Naive thymus-derived CD8-positive, alpha-beta T cell (primary cell): ENCODE results near the gene MAP3K4. TPM values are rescaled to one million over a fixed set of nuclear protein-coding genes. Genes with fewer than 3 reads are reported as not detected.
"Not testable (repeated sequence)": the region's sequence is repeated elsewhere in the genome, so short reads cannot be mapped to it uniquely, and the experiment has no call there.

Source experiments
- ATAC-seq, 2 donors: fragments of 150-1000 bp; cut with Tn5 transposase in 1 of 2; sonication (Bioruptor Pico), chemical (Tn5 transposase) in 1 of 2; 1 replicate in 1 of 2; 2 replicates in 1 of 2; pipeline ENCODE4 v1.10.0; 2021; ENCODE audit warnings: mild to moderate bottlenecking in 2 of 2, moderate library complexity in 2 of 2
- POLR2A ChIA-PET: fragments of 350-600 bp; sonication (Branson Sonifier 250); formaldehyde crosslinking; loops from one replicate; lab custom pipeline; 2021; ENCODE audit warnings: antibody characterized with exemption; lab: Charles Lee
- DNase-seq, 10 donors: peaks; one replicate each; pipeline versions ENCODE4 v3.0.0 to v3.0.0-alpha.2; 2020 to 2022
- H3K27ac Mint-ChIP-seq, 10 donors: one replicate each; pipeline ENCODE4 v1.8.0; 2020 to 2022; ENCODE audit warnings: mild to moderate bottlenecking in 10 of 10, mixed read lengths in 10 of 10, moderate library complexity in 4 of 10, inconsistent platforms in 1 of 10
- H3K27me3 Mint-ChIP-seq, 5 donors: one replicate each; pipeline ENCODE4 v1.8.0; 2021 to 2022; ENCODE audit warnings: mixed read lengths in 5 of 5
- H3K36me3 Mint-ChIP-seq, 3 donors: one replicate each; pipeline ENCODE4 v1.8.0; 2020 to 2022; ENCODE audit warnings: mixed read lengths in 3 of 3, mild to moderate bottlenecking in 2 of 3, inconsistent platforms in 1 of 3
- H3K4me1 Mint-ChIP-seq, 4 donors: one replicate each; pipeline ENCODE4 v1.8.0; 2021 to 2022; ENCODE audit warnings: mixed read lengths in 4 of 4
- H3K4me3 Mint-ChIP-seq, 10 donors: one replicate each; pipeline ENCODE4 v1.8.0; 2020 to 2022; ENCODE audit warnings: mild to moderate bottlenecking in 10 of 10, mixed read lengths in 10 of 10, moderate library complexity in 6 of 10, inconsistent platforms in 1 of 10
- H3K9me3 Mint-ChIP-seq, 9 donors: one replicate each; pipeline ENCODE4 v1.8.0; 2020 to 2022; ENCODE audit warnings: mixed read lengths in 9 of 9, mild to moderate bottlenecking in 3 of 9, inconsistent platforms in 1 of 9, moderate library complexity in 1 of 9
- polyA plus RNA-seq, 3 donors: library from polyadenylated mRNA; unstranded; fragments of 300-500 nt; fragmentation: Illumina TruSeq; gene quantifications; one replicate each; pipeline ENCODE4 v1.2.3, GENCODE V29; 2021
- total RNA-seq, 8 experiments: library from RNA in 2 of 8; stranded (reverse) in 2 of 8; gene quantifications; one replicate each; pipeline ENCODE4 v1.2.3 and lab custom pipeline; 2021 to 2026

The MAP3K4 gene
- total and polyA plus RNA-seq, 5 experiments from 2014 or later = 4.2 to 63.8 (median 13.5) TPM

GRCh38 chr6:160960839-160961238 is 30.7 kb upstream of the MAP3K4 start:
- Mint-ChIP-seq H3K27me3 (peaks cover 10 to 17% (median 11%) of the 10 kb centered on the region in 5 donors), H3K9me3 (no peaks in the 10 kb centered on the region), H3K27ac (no peak overlapping the region), H3K4me1 (no peaks in the 10 kb centered on the region), H3K4me3 (no peak overlapping the region), H3K36me3 (no peaks in the 10 kb centered on the region)
- ATAC-seq = no peak
- DNase-seq = no peak
- POLR2A ChIA-PET = no interaction called here

GRCh38 chr6:160962835-160963623 is 28.5 kb upstream of the MAP3K4 start:
- Mint-ChIP-seq H3K27ac (no peak overlapping the region), H3K27me3 (peaks cover 0 to 12% (median 7%) of the 10 kb centered on the region in 5 donors), H3K4me3 (no peak overlapping the region), H3K4me1 (no peaks in the 10 kb centered on the region), H3K9me3 (no peaks in the 10 kb centered on the region), H3K36me3 (no peaks in the 10 kb centered on the region)
- DNase-seq (no peak), ATAC-seq (no peak)
- POLR2A ChIA-PET = no interaction called here

- H3K36me3 Mint-ChIP-seq = no peaks in the 10 kb centered on the region
- no peaks in the 10 kb centered on the region for H3K9me3 Mint-ChIP-seq
- ATAC-seq (no peak), DNase-seq (no peak)
- no peak overlapping the region for H3K4me3 Mint-ChIP-seq
- POLR2A ChIA-PET = no interaction called here
- peaks cover 0 to 12% (median 5%) of the 10 kb centered on the region in 5 donors for H3K27me3 Mint-ChIP-seq
- H3K27ac Mint-ChIP-seq = no peak overlapping the region
- H3K4me1 Mint-ChIP-seq = no peaks in the 10 kb centered on the region
These were observed 27.9 kb upstream of the MAP3K4 start for GRCh38 chr6:160963651-160964050.

- Mint-ChIP-seq H3K36me3 (no peaks in the 10 kb centered on the region), H3K27ac (no peak overlapping the region), H3K4me1 (no peaks in the 10 kb centered on the region), H3K27me3 (peaks cover 5 to 19% (median 16%) of the 10 kb centered on the region in 5 donors), H3K9me3 (no peaks in the 10 kb centered on the region), H3K4me3 (no peak overlapping the region)
- DNase-seq = no peak
- POLR2A ChIA-PET = no interaction called here
- no peak for ATAC-seq
These were observed 25.7 kb upstream of the MAP3K4 start for GRCh38 chr6:160965893-160966292.

- no peaks in the 10 kb centered on the region for H3K4me1 Mint-ChIP-seq
- H3K4me3 Mint-ChIP-seq = no peak overlapping the region
- no peak overlapping the region for H3K27ac Mint-ChIP-seq
- POLR2A ChIA-PET = no interaction called here
- H3K27me3 Mint-ChIP-seq = peaks cover 5 to 20% (median 19%) of the 10 kb centered on the region in 5 donors
- no peaks in the 10 kb centered on the region for H3K36me3 Mint-ChIP-seq
- no peaks in the 10 kb centered on the region for H3K9me3 Mint-ChIP-seq
- DNase-seq = no peak
- no peak for ATAC-seq
These were observed 24.9 kb upstream of the MAP3K4 start for GRCh38 chr6:160966493-160967229.

- no peak overlapping the region for H3K4me3 Mint-ChIP-seq
- no peaks in the 10 kb centered on the region for H3K36me3 Mint-ChIP-seq
These were observed 24.2 kb upstream of the MAP3K4 start for GRCh38 chr6:160967351-160967750.

GRCh38 chr6:160967833-160968232 is 23.7 kb upstream of the MAP3K4 start:
- no peaks in the 10 kb centered on the region for H3K9me3 Mint-ChIP-seq
- ATAC-seq (no peak), DNase-seq (no peak)
- no peak overlapping the region for H3K27ac Mint-ChIP-seq
- H3K27me3 Mint-ChIP-seq = peaks cover 5 to 20% (median 15%) of the 10 kb centered on the region in 5 donors
- POLR2A ChIA-PET = no interaction called here
- H3K4me3 Mint-ChIP-seq = no peak overlapping the region
- H3K4me1 Mint-ChIP-seq = no peaks in the 10 kb centered on the region
- no peaks in the 10 kb centered on the region for H3K36me3 Mint-ChIP-seq

More at GRCh38 chr6:160967351-160967750, 24.2 kb upstream of the MAP3K4 start:
- DNase-seq (no peak), ATAC-seq (no peak)
- no peaks in the 10 kb centered on the region for H3K4me1 Mint-ChIP-seq
- POLR2A ChIA-PET = no interaction called here
- H3K9me3 Mint-ChIP-seq = no peaks in the 10 kb centered on the region
- peaks cover 5 to 20% (median 15%) of the 10 kb centered on the region in 5 donors for H3K27me3 Mint-ChIP-seq
- H3K27ac Mint-ChIP-seq = no peak overlapping the region

- peaks cover 5 to 23% (median 18%) of the 10 kb centered on the region in 5 donors for H3K27me3 Mint-ChIP-seq
- no peak overlapping the region for H3K4me3 Mint-ChIP-seq
- POLR2A ChIA-PET = no interaction called here
- no peak for DNase-seq
- no peaks in the 10 kb centered on the region for H3K4me1 Mint-ChIP-seq
- no peak overlapping the region for H3K27ac Mint-ChIP-seq
- no peaks in the 10 kb centered on the region for H3K9me3 Mint-ChIP-seq
- no peak for ATAC-seq
- no peaks in the 10 kb centered on the region for H3K36me3 Mint-ChIP-seq
These were observed 20.4 kb upstream of the MAP3K4 start for GRCh38 chr6:160971171-160971570.

- no peaks in the 10 kb centered on the region for H3K4me1 Mint-ChIP-seq
- DNase-seq (no peak), ATAC-seq (no peak)
- H3K4me3 Mint-ChIP-seq = no peak overlapping the region
- POLR2A ChIA-PET = no interaction called here
- peaks cover 6 to 25% (median 18%) of the 10 kb centered on the region in 5 donors for H3K27me3 Mint-ChIP-seq
- no peaks in the 10 kb centered on the region for H3K36me3 Mint-ChIP-seq
- H3K27ac Mint-ChIP-seq = no peak overlapping the region
- no peaks in the 10 kb centered on the region for H3K9me3 Mint-ChIP-seq
These were observed 19.5 kb upstream of the MAP3K4 start for GRCh38 chr6:160972111-160972510.

GRCh38 chr6:160972594-160972993 is 19.0 kb upstream of the MAP3K4 start:
- POLR2A ChIA-PET, ATAC-seq, H3K9me3 Mint-ChIP-seq, H3K4me1 Mint-ChIP-seq, H3K4me3 Mint-ChIP-seq, H3K27ac Mint-ChIP-seq, H3K36me3 Mint-ChIP-seq, DNase-seq: not testable (repeated sequence)
- H3K27me3 Mint-ChIP-seq = peaks cover 6 to 25% (median 15%) of the 10 kb centered on the region in 5 donors

GRCh38 chr6:160973311-160974250 is 18.0 kb upstream of the MAP3K4 start:
- Mint-ChIP-seq H3K27me3 (peaks cover 6 to 25% (median 15%) of the 10 kb centered on the region in 5 donors), H3K4me1 (no peaks in the 10 kb centered on the region), H3K27ac (peak overlapping the region in 1 of 10 donors; percentile 66), H3K36me3 (no peaks in the 10 kb centered on the region), H3K4me3 (no peak overlapping the region), H3K9me3 (no peaks in the 10 kb centered on the region)
- ATAC-seq = no peak
- no peak for DNase-seq
- POLR2A ChIA-PET = no interaction called here

GRCh38 chr6:160974304-160974771 is 17.2 kb upstream of the MAP3K4 start:
- ATAC-seq = no peak
- Mint-ChIP-seq H3K4me3 (no peak overlapping the region), H3K27me3 (peaks cover 6 to 24% (median 13%) of the 10 kb centered on the region in 5 donors), H3K4me1 (no peaks in the 10 kb centered on the region), H3K36me3 (no peaks in the 10 kb centered on the region), H3K9me3 (no peaks in the 10 kb centered on the region), H3K27ac (no peak overlapping the region)
- POLR2A ChIA-PET = no interaction called here
- DNase-seq = no peak
